C4-2B (cell line): Measurements from ENCODE around the gene IL17A.
"Not testable (repeated sequence)": the region's sequence is repeated elsewhere in the genome, so short reads cannot be mapped to it uniquely, and the experiment has no call there.

Source experiments
- CTCF ChIP-seq: fragments of 450-650 bp; conservative IDR thresholded peaks from 2 replicates; pipeline ENCODE4 v1.5.1; 2017; ENCODE audit warnings: mild to moderate bottlenecking
- ZFX ChIP-seq: fragments of 450-650 bp; IDR thresholded peaks from 2 replicates; pipeline ENCODE4 v1.6.1; 2017

DNA sequence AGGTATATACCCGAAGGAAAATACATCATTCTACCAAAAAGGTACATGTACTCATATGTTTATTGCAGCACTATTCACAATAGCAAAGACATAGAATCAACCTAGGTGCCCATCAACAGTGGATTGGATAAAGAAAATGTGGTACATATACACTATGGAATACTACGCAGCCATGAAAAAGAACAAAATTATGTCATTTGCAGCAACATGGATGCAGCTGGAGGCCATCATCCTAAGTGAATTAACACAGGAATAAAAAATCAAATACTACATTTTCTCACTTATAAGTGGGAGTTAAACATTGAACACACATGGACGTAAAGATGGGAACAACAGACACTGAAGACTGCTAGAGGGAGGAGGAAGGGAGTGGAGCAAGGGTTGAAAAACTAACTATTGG, 17.8 kb upstream of the IL17A start:
- not testable (repeated sequence) for TF ChIP-seq CTCF, ZFX
